HG03575 (cell line): ENCODE results near the gene DUSP8.
"Not testable (repeated sequence)": the region's sequence is repeated elsewhere in the genome, so short reads cannot be mapped to it uniquely, and the experiment has no call there.

Experiments
- ATAC-seq: cut with Tn5 transposase; IDR thresholded peaks from one replicate; pipeline ENCODE4 v1.9.1; 2021; ENCODE audit not compliant: unreplicated experiment, insufficient number of reproducible peaks, low FRiP score; ENCODE audit errors: extremely low read depth

The DUSP8 gene

DNA sequence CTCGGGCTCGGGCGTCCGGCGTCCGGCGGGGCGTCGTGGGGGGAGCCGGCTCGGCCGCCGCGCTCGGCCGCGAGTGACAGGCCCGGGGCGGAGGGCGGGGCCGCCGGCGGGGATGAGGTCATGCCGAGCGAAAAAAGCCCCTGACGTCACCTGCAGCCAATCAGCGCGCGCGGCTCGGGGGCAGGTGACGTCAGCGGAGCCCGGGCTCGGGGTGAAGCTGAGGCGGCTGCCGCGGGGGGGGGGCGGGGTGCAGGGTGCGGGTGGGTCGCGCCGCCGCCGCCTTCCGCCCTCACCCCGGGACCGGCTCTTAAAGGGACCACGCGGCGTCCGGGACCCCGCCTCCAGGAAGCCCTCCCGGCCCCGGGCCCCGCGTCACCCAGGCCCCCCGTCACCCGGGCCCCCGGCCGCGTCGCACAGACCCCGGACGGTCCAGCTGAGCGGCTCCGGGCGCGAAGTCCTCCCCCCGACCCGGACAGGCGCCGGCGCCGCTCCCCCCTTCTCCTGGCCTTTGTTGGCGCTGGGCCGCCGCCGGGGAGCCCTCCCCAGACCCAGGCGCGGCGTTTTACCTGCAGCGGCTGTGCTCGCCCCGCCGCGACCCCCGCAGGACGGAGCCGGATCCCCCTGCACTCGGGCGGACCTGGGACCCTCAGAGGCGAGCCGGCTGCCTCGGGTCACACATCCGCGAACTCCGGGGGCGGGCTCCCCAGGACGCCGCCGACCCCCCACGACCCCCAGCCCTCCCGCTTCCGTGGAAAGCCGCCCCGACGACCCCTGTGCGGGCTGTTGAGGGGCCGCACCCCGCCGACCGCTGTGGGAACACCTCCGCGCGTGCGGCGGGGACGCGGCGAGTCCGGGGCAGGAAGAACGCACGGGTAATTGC, at the start of gene DUSP8:
TSS of gene DUSP8 (minus strand) at position 75 of the 880 bp plus-strand sequence. CDS start 6,445 bp downstream, outside the sequence.
- no peak for ATAC-seq

GRCh38 chr11:1619449-1619848, 47.4 kb upstream of the DUSP8 start:
- ATAC-seq = no peak

- ATAC-seq = no peak
Observed at GRCh38 chr11:1618231-1618630, 46.2 kb upstream of the DUSP8 start.

DNA sequence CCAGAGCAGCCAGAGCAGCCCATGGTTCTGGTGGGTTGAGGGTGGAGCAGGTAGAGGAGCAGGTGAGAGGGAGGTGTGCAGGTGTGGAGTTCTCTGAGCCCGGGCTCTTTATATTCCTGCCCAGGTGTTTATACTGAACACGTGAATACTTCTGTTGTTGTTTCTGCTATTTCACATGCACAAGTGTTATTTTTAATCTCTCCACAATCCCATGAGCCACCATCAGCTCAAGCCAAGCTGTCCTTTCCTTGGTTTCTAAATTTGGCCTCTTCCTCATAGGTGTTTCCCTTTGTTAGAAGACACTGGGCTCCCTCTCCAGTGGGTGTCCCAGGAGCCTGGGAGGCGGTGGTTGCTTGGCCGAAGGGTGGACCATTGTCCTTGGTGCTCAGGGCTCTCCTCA, 36.3 kb upstream of the DUSP8 start, which contains the start of gene KRTAP5-3:
TSS of gene KRTAP5-3 (minus strand) at position 101 of the 400 bp plus-strand sequence. CDS start at position 23, 78 bp downstream.
- ATAC-seq = no peak

- not testable (repeated sequence) for ATAC-seq
Observed at GRCh38 chr11:1607901-1608300, 35.8 kb upstream of the DUSP8 start.

DNA sequence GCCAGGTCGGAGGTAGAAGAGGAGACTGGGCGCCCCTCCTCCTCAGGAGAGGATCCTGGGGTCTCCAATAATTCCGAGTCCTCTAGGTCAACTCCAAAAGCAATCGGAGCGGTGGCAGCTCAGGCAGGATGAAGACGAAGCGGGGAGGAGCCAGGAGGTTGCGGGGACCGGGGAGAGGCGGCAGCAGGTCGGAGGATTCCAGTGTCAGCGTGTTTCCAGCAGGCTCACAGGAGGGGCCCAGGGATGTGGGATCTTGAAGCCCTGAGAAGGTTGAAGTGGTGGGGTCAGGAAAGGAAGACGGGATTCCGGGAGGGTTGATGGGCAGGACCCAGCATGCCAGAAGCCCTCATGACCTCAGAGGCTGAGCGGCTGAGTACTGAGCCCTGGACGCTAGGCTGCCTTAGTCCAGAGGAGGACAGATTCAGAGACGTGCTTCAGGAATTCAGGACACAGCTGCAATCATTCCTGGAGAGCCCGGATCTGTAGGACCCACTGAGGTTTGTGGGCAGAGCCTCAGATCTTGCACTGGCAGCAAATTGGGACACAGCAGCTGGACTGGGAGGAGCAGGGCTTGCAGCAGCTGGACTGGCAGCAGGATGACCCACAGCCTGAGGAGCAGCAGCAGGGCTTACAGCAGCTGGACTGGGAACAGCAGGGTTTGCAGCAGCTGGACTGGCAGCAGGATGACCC, 35.2 kb upstream of the DUSP8 start:
- ATAC-seq = not testable (repeated sequence)

DNA sequence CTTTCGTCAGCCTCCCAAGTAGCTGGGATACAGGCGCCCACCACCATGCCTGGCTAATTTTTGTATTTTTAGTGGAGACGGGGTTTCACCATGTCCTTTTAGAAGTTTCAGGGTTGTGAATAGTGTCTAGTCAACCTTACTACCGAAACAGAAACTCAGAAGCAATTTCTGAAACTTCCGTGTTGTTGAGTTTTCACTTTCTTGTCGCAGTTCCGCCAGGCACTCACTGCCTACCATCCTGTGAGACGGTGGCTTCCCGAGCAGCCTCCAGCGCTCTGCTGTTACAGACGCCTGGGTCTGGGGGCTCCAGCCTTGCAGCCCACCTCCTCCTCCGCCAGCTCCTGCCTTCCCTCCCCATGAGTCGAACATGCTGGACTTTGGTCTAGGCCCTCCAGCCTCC, 33.9 kb upstream of the DUSP8 start:
- ATAC-seq = not testable (repeated sequence)

DNA sequence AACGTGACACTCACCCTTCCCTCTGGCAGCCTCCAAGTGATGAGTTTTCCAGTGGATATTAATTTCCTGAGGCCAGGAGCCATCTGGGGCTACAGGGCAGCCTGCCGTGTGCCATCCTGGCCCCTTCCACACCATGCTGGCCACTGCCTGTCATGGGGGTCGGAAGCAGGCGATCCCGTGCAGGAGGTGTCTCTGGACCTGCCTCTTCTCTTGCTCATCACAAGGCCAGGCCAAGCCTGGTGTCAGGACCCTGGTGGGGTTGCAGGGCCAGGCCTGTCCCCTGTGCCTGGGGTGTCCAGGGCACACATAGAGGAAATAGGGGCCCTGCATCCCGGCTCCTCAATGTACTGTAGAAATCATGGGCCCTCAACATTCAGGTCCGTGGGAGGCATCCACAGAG, 32.6 kb upstream of the DUSP8 start:
- no peak for ATAC-seq

- ATAC-seq = no peak
Observed at GRCh38 chr11:1604181-1604580, 32.1 kb upstream of the DUSP8 start.

GRCh38 chr11:1603629-1604028, 31.6 kb upstream of the DUSP8 start:
- no peak for ATAC-seq

- not testable (repeated sequence) for ATAC-seq
Observed at GRCh38 chr11:1601663-1602062, 29.6 kb upstream of the DUSP8 start.

DNA sequence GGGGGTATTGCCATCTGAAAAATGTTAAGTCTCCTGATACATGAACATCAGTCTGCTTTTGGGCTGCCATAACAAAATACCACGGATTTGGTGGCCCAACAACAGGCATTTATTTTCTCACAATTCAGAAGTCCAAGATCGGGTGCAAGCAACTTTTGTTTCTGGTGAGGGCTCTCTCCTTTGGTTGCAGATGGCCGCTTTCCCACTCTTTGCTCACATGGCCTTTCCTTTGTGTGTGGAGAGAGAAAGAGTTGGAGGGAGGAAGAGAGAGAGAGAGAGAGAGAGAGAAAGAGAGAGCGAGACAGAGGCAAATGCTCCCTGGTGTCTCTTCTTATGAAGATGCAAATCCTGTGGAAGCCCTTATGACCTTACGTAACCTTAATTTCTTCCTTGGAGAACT, 28.6 kb upstream of the DUSP8 start:
- no peak for ATAC-seq

DNA sequence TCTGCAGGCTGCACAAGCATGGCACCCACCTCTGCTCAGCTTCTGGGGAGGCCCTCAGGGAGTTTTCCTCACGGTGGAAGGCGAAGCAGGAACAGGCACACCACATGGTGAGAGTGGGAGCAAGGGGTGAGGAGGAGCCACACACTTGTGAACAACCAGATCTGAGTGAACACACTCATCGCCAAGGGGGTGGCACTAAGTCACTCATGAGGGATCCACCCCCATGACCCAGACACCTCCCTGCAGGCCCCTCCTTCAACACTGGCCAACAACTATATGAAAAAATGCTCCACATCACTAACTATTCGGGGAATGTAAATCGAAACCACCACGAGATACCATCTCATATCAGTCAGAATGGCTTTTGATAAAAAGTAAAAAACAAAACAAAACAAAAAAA, 26.7 kb upstream of the DUSP8 start:
- ATAC-seq = no peak

DNA sequence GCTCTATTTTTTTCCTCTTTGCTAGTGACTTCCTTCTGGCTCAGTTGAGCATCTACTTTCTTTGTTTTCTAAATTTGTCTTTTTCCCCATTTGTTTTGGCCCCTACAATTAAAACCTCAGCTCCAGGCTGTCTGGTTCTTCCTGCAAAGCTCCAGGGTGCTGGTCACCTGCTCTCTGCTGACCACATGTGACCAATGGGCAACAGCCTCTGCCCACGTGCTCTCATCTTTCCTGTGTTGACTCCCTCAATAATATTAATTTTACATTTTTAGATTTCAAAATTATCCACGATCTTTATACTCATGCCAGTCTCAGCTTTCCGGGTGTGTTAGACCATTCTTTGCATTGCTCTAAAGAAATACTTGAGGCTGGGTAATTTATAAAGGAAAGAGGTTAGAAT, 26.3 kb upstream of the DUSP8 start:
- not testable (repeated sequence) for ATAC-seq

DNA sequence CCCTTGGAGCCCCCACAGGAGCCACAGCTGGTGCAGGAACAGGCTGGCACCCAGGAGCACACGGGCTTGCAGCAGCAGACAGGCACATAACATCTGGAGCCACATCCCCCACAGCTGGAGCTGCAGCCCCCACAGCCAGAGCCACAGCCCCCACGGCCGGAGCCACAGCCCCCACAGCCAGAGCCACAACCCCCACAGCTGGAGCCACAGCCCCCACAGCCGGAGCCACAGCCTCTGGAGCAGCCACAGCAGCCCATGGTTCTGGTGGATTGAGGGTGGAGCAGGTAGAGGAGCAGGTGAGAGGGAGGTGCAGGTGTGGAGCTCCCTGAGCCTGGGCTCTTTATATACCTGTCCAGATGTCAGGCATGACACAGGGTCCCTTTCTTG, 25.9 kb upstream of the DUSP8 start, which contains the start of gene KRTAP5-2:
TSS of gene KRTAP5-2 (minus strand) at position 301 of the 387 bp plus-strand sequence. CDS start at position 257, 44 bp downstream.
- ATAC-seq = no peak

- ATAC-seq = no peak
Observed at GRCh38 chr11:1597331-1597993, 25.4 kb upstream of the DUSP8 start.

DNA sequence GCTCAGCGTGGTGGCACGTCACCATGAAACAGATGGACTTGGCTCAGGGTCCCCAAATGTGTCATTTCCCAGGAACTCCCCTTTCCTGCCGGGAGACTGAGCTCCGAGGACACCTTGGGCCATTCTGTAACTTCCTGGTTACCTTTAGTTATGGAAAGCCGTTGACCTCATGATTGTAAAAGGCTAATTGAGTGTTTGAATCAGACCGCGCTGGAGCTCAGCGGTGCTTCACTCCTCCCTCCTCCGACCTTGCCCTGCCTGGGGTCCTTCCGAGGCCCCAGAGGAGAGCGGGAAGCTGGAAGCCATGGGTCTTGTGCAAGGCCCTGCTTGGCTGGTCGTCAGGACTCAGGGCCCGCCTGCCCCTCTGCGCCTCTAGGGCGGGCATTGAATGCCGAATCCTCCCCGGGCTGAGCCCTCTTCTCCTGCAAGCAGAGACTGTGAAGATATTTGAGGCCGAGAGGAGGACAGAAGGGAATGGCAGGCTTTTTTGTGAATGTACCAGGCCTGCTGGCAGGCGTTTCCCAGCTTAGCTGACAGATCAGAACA, 24.6 kb upstream of the DUSP8 start:
- ATAC-seq = not testable (repeated sequence)

- not testable (repeated sequence) for ATAC-seq
Observed at GRCh38 chr11:1595994-1596575, 24.0 kb upstream of the DUSP8 start.

DNA sequence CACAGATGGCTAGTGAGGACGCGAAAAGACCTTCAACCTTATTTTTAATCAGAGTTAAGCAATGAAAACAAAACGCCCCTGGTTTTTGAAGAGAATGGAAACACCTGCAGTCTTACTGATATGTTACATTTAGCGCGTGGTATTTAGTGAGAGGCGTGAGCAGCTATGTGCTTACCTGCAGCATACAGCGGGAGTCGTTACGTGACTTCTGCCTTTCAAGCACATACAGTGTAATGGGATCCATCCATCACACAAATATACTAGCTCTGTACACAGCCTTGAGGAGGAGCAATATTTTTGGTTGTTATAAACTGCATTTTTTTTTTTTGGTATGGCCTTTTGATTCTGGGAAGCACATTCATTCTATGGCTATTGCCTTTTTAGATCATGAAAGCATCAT, 20.6 kb upstream of the DUSP8 start:
- ATAC-seq = no peak
